HepG2 (cell line): Measurements from ENCODE around the gene CD46. TPM values are rescaled to one million over a fixed set of nuclear protein-coding genes. Genes with fewer than 3 reads are reported as not detected.

ENCODE experiments used
- ARHGAP35 ChIP-seq: sonication (generic); formaldehyde crosslinking; IDR thresholded peaks from 2 replicates; pipeline ENCODE4 v1.9.0; 2022; ENCODE audit warnings: mild to moderate bottlenecking, inconsistent platforms, moderate library complexity, missing genetic modification reagents, borderline replicate concordance
- ARNT ChIP-seq: fragments of 450-650 bp; IDR thresholded peaks from 2 replicates; pipeline ENCODE4 v1.6.1; 2017
- GATAD2A ChIP-seq: IDR thresholded peaks from 2 replicates; pipeline ENCODE4 v1.6.1; 2016
- ISL2 ChIP-seq: sonication (generic); formaldehyde crosslinking; IDR thresholded peaks from 2 replicates; pipeline ENCODE4 v1.5.0; 2020; ENCODE audit warnings: missing genetic modification reagents
- JARID2 ChIP-seq: sonication (generic); formaldehyde crosslinking; IDR thresholded peaks from 2 replicates; pipeline ENCODE4 v1.8.1; 2023; ENCODE audit warnings: missing genetic modification reagents, inconsistent platforms; ENCODE audit not compliant: insufficient replicate concordance
- KDM3A ChIP-seq: IDR thresholded peaks from 2 replicates; pipeline ENCODE4 v1.6.1; 2018; ENCODE audit warnings: low read depth, missing compliant biosample characterization
- MIXL1 ChIP-seq: IDR thresholded peaks from 2 replicates; pipeline ENCODE4 v1.6.1; 2016
- MTF1 ChIP-seq: sonication (generic); formaldehyde crosslinking; IDR thresholded peaks from 2 replicates; pipeline ENCODE4 v1.5.0; 2020; ENCODE audit warnings: missing genetic modification reagents
- RFX3 ChIP-seq: IDR thresholded peaks from 2 replicates; pipeline ENCODE4 v1.6.1; 2016; ENCODE audit warnings: missing biosample characterization, missing genetic modification reagents
- RXRB ChIP-seq: IDR thresholded peaks from 2 replicates; pipeline ENCODE4 v1.6.1; 2016; ENCODE audit warnings: borderline replicate concordance, missing genetic modification reagents, missing compliant biosample characterization
- STAG1 ChIP-seq: sonication (generic); formaldehyde crosslinking; IDR thresholded peaks from 2 replicates; pipeline ENCODE4 v1.4.0; 2020; ENCODE audit warnings: missing genetic modification reagents
- TCF7L2 ChIP-seq: IDR thresholded peaks from 2 replicates; pipeline ENCODE4 v1.6.1; 2011; ENCODE audit warnings: mild to moderate bottlenecking, low read depth, low read length, moderate library complexity
- TSC22D2 ChIP-seq: sonication (generic); formaldehyde crosslinking; IDR thresholded peaks from 2 replicates; pipeline ENCODE4 v1.5.1; 2020; ENCODE audit warnings: missing genetic modification reagents, mild to moderate bottlenecking, borderline replicate concordance
- ZFP36 ChIP-seq: fragments of 150-350 bp; IDR thresholded peaks from 2 replicates; pipeline ENCODE4 v1.6.1; 2018; ENCODE audit warnings: borderline replicate concordance, low read length, low read depth; ENCODE audit not compliant: partially characterized antibody
- ZFP37 ChIP-seq: sonication (generic); formaldehyde crosslinking; IDR thresholded peaks from 2 replicates; pipeline ENCODE4 v1.4.0; 2020; ENCODE audit warnings: missing genetic modification reagents, borderline replicate concordance
- ZNF3 ChIP-seq: IDR thresholded peaks from 2 replicates; pipeline ENCODE4 v1.7.0; 2017; ENCODE audit warnings: inconsistent platforms
- ZNF44 ChIP-seq: sonication (generic); formaldehyde crosslinking; IDR thresholded peaks from 2 replicates; pipeline ENCODE4 v1.5.1; 2020; ENCODE audit warnings: mild to moderate bottlenecking, missing genetic modification reagents
- ZNF724P ChIP-seq: sonication (generic); formaldehyde crosslinking; IDR thresholded peaks from 2 replicates; pipeline ENCODE4 v1.8.0; 2022; ENCODE audit warnings: missing genetic modification reagents, borderline replicate concordance
- ZNF737 ChIP-seq: sonication (generic); formaldehyde crosslinking; IDR thresholded peaks from 2 replicates; pipeline ENCODE4 v1.5.0; 2020; ENCODE audit warnings: missing genetic modification reagents, mild to moderate bottlenecking, borderline replicate concordance
- ZNF800 ChIP-seq: sonication (generic); formaldehyde crosslinking; IDR thresholded peaks from 2 replicates; pipeline ENCODE4 v1.4.0; 2020; ENCODE audit warnings: missing genetic modification reagents
- polyA plus RNA-seq, 8 experiments: library from polyadenylated mRNA; depleted of rRNA in 3 of 8; stranded (reverse) in 7 of 8; unstranded in 1 of 8; fragments of >200 nt; fragmentation: Illumina TruSeq in 4 of 8; extraction: Trizol in 4 of 8; gene quantifications; 2 replicates each; pipeline versions ENCODE4 v1.2.1 to v1.2.3, GENCODE V29; 2011 to 2016; ENCODE audit warnings: low read depth in 4 of 8, missing spikeins in 1 of 8, mixed read lengths in 1 of 8; ENCODE audit not compliant: insufficient read depth in 1 of 8
- total RNA-seq, 5 experiments: library from RNA; depleted of rRNA; stranded (reverse); fragments of >200 nt; fragmentation: Illumina TruSeq; extraction: Trizol; gene quantifications; 2 replicates each; pipeline ENCODE4 v1.2.3, GENCODE V29; 2016; ENCODE audit warnings: low read depth in 1 of 5
- TF ChIP-seq, protein P1 (sequence below): sonication (generic); formaldehyde crosslinking; IDR thresholded peaks from 2 replicates; pipeline ENCODE4 v1.4.0; 2020; ENCODE audit warnings: missing genetic modification reagents, low read depth, mild to moderate bottlenecking, borderline replicate concordance
- TF ChIP-seq, protein P2 (sequence below): sonication (generic); formaldehyde crosslinking; IDR thresholded peaks from 2 replicates; pipeline ENCODE4 v1.5.0; 2020; ENCODE audit warnings: mild to moderate bottlenecking, missing genetic modification reagents
- TF ChIP-seq, protein P3 (sequence below): conservative IDR thresholded peaks from 2 replicates; pipeline ENCODE4 v1.6.1; 2018; ENCODE audit warnings: missing genetic modification reagents

CD46 gene
- total and polyA plus RNA-seq, 2 of the 13 experiments (the other 11 are each of a cell fraction or from before 2014, with no cell fraction given), result 130 to 277 TPM

- TF ChIP-seq ZNF800 (no peak), ARNT (no peak), MIXL1 (CRISPR knock-in tag) (0 out of 2 replicates have a peak, but pooled peaks have one; percentile 55), ZFP36 (no peak), KDM3A (CRISPR knock-in tag) (no peak), STAG1 (CRISPR knock-in tag) (peak; percentile 87), ZFP37 (CRISPR knock-in tag) (no peak), RFX3 (CRISPR knock-in tag) (no peak), ZNF724P (no peak), TSC22D2 (CRISPR knock-in tag) (no peak), JARID2 (peak; percentile 14), GATAD2A (CRISPR knock-in tag) (peak; percentile 63), ARHGAP35 (CRISPR knock-in tag) (no peak), ZNF737 (CRISPR knock-in tag) (no peak), MTF1 (no peak), ZNF3 (CRISPR knock-in tag) (no peak), RXRB (CRISPR knock-in tag) (peak; percentile 41; the same call in 1 of the 2 replicates), ZNF44 (CRISPR knock-in tag) (0 out of 2 replicates have a peak, but pooled peaks have one; percentile 39), TCF7L2 (no peak), ISL2 (CRISPR knock-in tag) (no peak)
- TF ChIP-seq, protein P1, sequence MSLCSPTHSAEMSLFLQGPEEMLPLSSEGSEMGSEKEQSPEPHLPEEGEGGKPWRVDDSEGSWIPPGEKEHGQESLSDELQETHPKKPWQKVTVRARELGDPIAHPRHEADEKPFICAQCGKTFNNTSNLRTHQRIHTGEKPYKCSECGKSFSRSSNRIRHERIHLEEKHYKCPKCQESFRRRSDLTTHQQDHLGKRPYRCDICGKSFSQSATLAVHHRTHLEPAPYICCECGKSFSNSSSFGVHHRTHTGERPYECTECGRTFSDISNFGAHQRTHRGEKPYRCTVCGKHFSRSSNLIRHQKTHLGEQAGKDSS (CRISPR knock-in tag), result peak; percentile 66; the same call in 1 of the 2 replicates
- TF ChIP-seq, protein P2, sequence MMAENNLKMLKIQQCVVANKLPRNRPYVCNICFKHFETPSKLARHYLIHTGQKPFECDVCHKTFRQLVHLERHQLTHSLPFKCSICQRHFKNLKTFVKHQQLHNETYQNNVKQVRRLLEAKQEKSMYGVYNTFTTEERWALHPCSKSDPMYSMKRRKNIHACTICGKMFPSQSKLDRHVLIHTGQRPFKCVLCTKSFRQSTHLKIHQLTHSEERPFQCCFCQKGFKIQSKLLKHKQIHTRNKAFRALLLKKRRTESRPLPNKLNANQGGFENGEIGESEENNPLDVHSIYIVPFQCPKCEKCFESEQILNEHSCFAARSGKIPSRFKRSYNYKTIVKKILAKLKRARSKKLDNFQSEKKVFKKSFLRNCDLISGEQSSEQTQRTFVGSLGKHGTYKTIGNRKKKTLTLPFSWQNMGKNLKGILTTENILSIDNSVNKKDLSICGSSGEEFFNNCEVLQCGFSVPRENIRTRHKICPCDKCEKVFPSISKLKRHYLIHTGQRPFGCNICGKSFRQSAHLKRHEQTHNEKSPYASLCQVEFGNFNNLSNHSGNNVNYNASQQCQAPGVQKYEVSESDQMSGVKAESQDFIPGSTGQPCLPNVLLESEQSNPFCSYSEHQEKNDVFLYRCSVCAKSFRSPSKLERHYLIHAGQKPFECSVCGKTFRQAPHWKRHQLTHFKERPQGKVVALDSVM, result no peak
- TF ChIP-seq, protein P3, sequence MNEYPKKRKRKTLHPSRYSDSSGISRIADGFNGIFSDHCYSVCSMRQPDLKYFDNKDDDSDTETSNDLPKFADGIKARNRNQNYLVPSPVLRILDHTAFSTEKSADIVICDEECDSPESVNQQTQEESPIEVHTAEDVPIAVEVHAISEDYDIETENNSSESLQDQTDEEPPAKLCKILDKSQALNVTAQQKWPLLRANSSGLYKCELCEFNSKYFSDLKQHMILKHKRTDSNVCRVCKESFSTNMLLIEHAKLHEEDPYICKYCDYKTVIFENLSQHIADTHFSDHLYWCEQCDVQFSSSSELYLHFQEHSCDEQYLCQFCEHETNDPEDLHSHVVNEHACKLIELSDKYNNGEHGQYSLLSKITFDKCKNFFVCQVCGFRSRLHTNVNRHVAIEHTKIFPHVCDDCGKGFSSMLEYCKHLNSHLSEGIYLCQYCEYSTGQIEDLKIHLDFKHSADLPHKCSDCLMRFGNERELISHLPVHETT (CRISPR knock-in tag), result no peak
Observed at GRCh38 chr1:207828485-207829158, 76.8 kb downstream of the CD46 start (continued).
